Large intestine (tissue), 3 donors: ENCODE results near the gene PPP1R1C. TPM values are rescaled to one million over a fixed set of nuclear protein-coding genes. Genes with fewer than 3 reads are reported as not detected.

Experiments
- DNase-seq, 2 donors: peaks; one replicate each; pipeline versions ENCODE4 v3.0.0 to v3.0.0-alpha.2; 2013
- H3K27ac ChIP-seq: one replicate; pipeline ENCODE4 v1.5.1; 2013; ENCODE audit warnings: low read length
- H3K27me3 ChIP-seq: 2 replicates; pipeline ENCODE4 v1.6.1; 2013; ENCODE audit warnings: low read length; ENCODE audit not compliant: control insufficient read depth, insufficient read depth
- H3K36me3 ChIP-seq: 2 replicates; pipeline ENCODE4 v1.6.1; 2013; ENCODE audit warnings: low read length; ENCODE audit not compliant: control insufficient read depth, insufficient read depth
- H3K4me1 ChIP-seq: one replicate; pipeline ENCODE4 v1.6.1; 2013; ENCODE audit warnings: low read length; ENCODE audit not compliant: control insufficient read depth, insufficient read depth
- H3K4me3 ChIP-seq: one replicate; pipeline ENCODE4 v1.5.1; 2013; ENCODE audit warnings: low read length
- H3K9me3 ChIP-seq: one replicate; pipeline ENCODE4 v1.6.1; 2013; ENCODE audit warnings: mild to moderate bottlenecking, low read depth, low read length, moderate library complexity; ENCODE audit not compliant: control insufficient read depth
- WGBS: methylation state at CpG from one replicate; pipeline ENCODE4 v1.1.5; 2013; ENCODE audit warnings: low lambda C conversion rate; ENCODE audit not compliant: insufficient coverage; 5-methylcytosine and 5-hydroxymethylcytosine counted together
- polyA plus RNA-seq: library from polyadenylated mRNA; unstranded; fragments of 120-200 nt; gene quantifications from one replicate; pipeline ENCODE4 v1.2.1, GENCODE V29; 2013

Gene PPP1R1C
- polyA plus RNA-seq, 1 donor, result 3.3 TPM

DNA sequence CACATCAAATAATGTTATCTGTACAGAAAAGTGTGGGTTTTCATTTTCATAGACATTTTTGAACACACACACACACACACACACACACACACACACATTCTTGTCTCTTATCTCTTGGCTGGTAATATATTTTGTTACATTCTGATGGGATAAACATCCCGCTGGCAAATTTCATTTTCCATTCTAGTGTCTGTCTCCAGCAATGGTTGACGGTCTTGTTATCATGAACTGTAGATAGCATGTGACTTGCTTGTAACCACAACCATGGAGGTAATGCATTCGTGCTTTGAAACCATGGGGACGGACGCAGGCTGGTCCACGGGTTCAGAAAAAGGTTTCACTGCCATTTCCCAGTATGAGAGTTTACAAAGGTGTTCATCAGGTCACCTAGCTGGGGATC, 156.4 kb downstream of the PPP1R1C start:
- no peaks in the 10 kb centered on the region for H3K36me3 ChIP-seq
- no peak overlapping the region for H3K4me3 ChIP-seq
- H3K27ac ChIP-seq, result no peak overlapping the region
- H3K4me1 ChIP-seq, result no peaks in the 10 kb centered on the region
- DNase-seq, result no peak
- no CpG with 5 or more reads among the region's 6 CpGs for WGBS
- no peaks in the 10 kb centered on the region for H3K9me3 ChIP-seq
- H3K27me3 ChIP-seq, result no peaks in the 10 kb centered on the region

- no peaks in the 10 kb centered on the region for H3K9me3 ChIP-seq
- no peaks in the 10 kb centered on the region for H3K27me3 ChIP-seq
- H3K4me3 ChIP-seq, result no peak overlapping the region
- no peak for DNase-seq
- WGBS, result 73% methylated on average over 3 of the region's 7 CpGs
- no peak overlapping the region for H3K27ac ChIP-seq
- no peaks in the 10 kb centered on the region for H3K36me3 ChIP-seq
- H3K4me1 ChIP-seq, result no peaks in the 10 kb centered on the region
These were observed 158.6 kb downstream of the PPP1R1C start for GRCh38 chr2:182144041-182144775.

DNA sequence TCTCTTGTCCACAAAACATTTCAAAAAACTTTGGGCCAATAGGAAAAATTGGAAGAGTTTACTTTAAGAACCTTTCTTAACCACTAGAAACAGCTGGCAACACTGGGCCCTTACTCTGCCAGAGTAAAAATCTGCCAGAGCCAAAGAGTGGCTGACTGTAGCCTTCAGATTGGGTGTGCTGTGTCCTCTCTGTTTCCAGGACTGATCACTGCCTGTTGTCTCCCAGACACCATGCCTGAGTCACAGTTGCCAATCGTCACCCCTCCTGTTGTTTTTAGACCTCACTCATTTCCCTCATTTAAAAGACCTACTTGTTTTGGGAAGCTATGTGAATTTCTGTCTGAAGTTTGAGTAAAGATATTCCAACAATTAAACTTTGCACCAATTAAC, 159.1 kb downstream of the PPP1R1C start:
- DNase-seq, result no peak
- Histone ChIP-seq H3K4me1 (no peaks in the 10 kb centered on the region), H3K27ac (no peak overlapping the region), H3K36me3 (no peaks in the 10 kb centered on the region), H3K4me3 (no peak overlapping the region), H3K9me3 (no peaks in the 10 kb centered on the region), H3K27me3 (no peaks in the 10 kb centered on the region)
- WGBS, result no CpG with 5 or more reads among the region's 1 CpG

GRCh38 chr2:182148344-182148743, 162.7 kb downstream of the PPP1R1C start:
- Histone ChIP-seq H3K36me3 (no peaks in the 10 kb centered on the region), H3K27me3 (no peaks in the 10 kb centered on the region), H3K9me3 (no peaks in the 10 kb centered on the region), H3K4me1 (no peaks in the 10 kb centered on the region), H3K27ac (no peak overlapping the region), H3K4me3 (no peak overlapping the region)
- DNase-seq, result no peak
- WGBS, result no CpG with 5 or more reads among the region's 2 CpGs

DNA sequence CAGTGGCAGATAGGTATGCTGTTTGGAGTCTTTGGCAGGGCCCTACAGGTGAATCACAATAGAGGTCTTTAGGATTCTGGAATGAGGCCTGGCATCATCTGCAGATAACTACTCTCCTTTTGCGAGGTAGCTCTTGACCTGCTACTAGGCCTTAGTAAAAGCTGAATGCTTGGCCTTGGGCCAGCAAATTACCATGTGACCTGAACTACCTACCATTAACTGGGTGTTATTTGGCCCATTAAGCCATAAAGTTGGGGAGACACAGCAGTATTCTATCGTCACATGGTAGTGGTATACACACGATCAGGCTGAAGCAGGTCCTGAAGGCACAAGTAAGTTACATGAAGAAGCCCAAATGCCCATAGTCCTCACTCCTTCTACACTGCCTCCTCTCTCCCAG, 178.2 kb downstream of the PPP1R1C start:
- Histone ChIP-seq H3K9me3 (no peaks in the 10 kb centered on the region), H3K36me3 (no peaks in the 10 kb centered on the region), H3K27me3 (no peaks in the 10 kb centered on the region), H3K4me1 (peaks cover 9% of the 10 kb centered on the region), H3K4me3 (no peak overlapping the region), H3K27ac (peak overlapping the region; percentile 26)
- peak; percentile 81 to 90 for DNase-seq
- no CpG with 5 or more reads among the region's 3 CpGs for WGBS

DNA sequence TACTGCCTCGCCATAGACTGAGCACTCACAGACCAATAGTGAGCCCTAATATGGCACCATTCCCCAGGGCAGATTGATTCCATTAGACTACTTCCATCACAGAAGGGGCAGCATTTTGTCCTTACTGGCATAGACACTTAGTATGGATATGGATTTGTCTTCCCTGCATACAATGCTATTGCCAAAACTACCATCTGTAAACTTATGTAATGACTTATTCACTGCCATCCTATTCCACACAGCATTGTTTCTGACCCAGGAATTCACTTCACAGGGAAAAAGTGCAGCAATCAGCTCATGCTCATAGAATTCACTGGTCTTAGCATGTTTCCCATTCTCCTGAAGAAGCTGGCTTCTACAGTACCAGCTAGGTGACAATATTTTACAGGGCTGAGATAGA, 179.0 kb downstream of the PPP1R1C start:
- peaks cover 9% of the 10 kb centered on the region for H3K4me1 ChIP-seq
- no peak overlapping the region for H3K4me3 ChIP-seq
- no peak overlapping the region for H3K27ac ChIP-seq
- H3K27me3 ChIP-seq, result no peaks in the 10 kb centered on the region
- DNase-seq, result no peak
- no peaks in the 10 kb centered on the region for H3K36me3 ChIP-seq
- no CpG with 5 or more reads among the region's 1 CpG for WGBS
- no peaks in the 10 kb centered on the region for H3K9me3 ChIP-seq

DNA sequence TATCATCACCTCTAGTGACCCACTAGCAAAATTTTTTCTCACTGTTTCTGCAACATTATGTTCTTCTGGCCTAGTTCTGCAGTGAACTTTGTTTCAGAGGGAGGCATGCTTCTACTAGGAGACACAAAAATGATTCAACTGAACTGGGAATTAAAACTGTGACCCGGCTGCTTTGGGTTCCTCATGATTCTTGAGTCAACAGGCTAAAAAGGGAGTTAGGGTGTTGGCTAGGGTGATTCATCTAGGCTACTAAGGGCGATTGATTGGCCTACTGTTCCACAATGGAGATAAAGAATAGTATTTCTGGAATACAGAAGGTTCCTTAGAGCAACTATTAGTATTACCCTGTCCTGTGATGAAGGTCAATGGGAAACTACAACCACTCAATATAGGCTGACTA, 179.5 kb downstream of the PPP1R1C start:
- H3K27me3 ChIP-seq, result no peaks in the 10 kb centered on the region
- peak overlapping the region; percentile 2 for H3K27ac ChIP-seq
- H3K4me1 ChIP-seq, result peaks cover 9% of the 10 kb centered on the region
- WGBS, result no CpG with 5 or more reads among the region's 2 CpGs
- no peak overlapping the region for H3K4me3 ChIP-seq
- no peak for DNase-seq
- H3K36me3 ChIP-seq, result no peaks in the 10 kb centered on the region
- no peaks in the 10 kb centered on the region for H3K9me3 ChIP-seq

DNA sequence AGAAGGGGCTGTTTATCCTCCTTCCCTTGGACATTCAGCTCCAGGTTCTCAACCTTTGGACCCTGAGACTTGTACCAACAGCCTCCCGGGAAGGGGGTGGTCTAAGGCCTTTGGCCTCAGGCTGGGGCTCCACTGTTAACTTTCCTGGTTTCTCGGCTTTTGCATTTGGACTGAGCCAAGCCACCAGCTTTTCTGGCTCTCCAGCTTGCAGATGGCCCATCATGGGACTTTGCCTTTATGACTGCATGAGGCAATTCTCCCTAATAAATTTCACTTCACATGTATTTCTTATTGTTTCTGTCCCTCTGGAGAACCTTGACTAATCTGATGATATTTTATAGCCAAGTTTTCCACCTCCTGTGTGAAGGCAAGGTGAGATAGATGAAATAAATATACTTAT, 180.8 kb downstream of the PPP1R1C start:
- no peaks in the 10 kb centered on the region for H3K36me3 ChIP-seq
- peaks cover 9% of the 10 kb centered on the region for H3K4me1 ChIP-seq
- peak overlapping the region; percentile 56 for H3K27ac ChIP-seq
- no peak overlapping the region for H3K4me3 ChIP-seq
- WGBS, result no CpG with 5 or more reads among the region's 2 CpGs
- DNase-seq, result peak; percentile 75 to 83
- no peaks in the 10 kb centered on the region for H3K27me3 ChIP-seq
- H3K9me3 ChIP-seq, result no peaks in the 10 kb centered on the region

DNA sequence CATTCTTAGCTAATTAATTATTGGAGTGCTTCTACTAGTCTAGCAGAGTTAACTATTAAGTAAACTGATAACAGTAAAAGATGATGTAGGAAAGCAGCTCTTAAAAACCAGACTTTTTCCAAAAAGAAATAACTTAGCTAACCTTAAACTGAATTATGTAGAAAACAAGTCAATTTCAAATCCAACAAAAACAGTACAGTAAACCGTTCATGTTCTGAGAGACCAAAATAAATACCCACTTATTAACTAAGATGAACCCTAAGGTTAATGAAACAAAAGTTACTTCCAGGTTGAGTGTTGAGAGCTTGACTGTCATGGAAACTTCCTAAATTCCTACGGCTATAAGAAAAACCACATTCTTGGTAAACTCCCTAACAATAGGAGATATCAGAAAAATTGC, 181.2 kb downstream of the PPP1R1C start:
- Histone ChIP-seq H3K27ac (peak overlapping the region; percentile 4), H3K36me3 (no peaks in the 10 kb centered on the region), H3K27me3 (no peaks in the 10 kb centered on the region), H3K4me1 (peaks cover 9% of the 10 kb centered on the region), H3K9me3 (no peaks in the 10 kb centered on the region), H3K4me3 (no peak overlapping the region)
- DNase-seq, result no peak
- WGBS, result 80% methylated on average over 1 of the region's 2 CpGs
